Fibroblast of lung (primary cell): ENCODE data around the gene PAX2. TPM values are rescaled to one million over a fixed set of nuclear protein-coding genes. Genes with fewer than 3 reads are reported as not detected.

Experiments
- DNase-seq, 2 donors: peaks; one replicate each; pipeline versions ENCODE4 v3.0.0 to v3.0.0-alpha.2; 2010; ENCODE audit warnings: low read depth in 2 of 2
- H2AFZ ChIP-seq: 2 replicates; pipeline ENCODE4 v1.5.1; 2012; ENCODE audit warnings: low read length, control low read depth, inconsistent platforms
- H3K27ac ChIP-seq: 2 replicates; pipeline ENCODE4 v1.5.1; 2011; ENCODE audit warnings: low read length, control low read depth; ENCODE audit not compliant: insufficient read depth
- H3K27me3 ChIP-seq: 2 replicates; pipeline ENCODE4 v1.5.1; 2011; ENCODE audit warnings: mild to moderate bottlenecking, low read length; ENCODE audit not compliant: control insufficient read depth, insufficient read depth
- H3K36me3 ChIP-seq: 2 replicates; pipeline ENCODE4 v1.5.1; 2011; ENCODE audit warnings: low read length; ENCODE audit not compliant: control insufficient read depth, insufficient read depth
- H3K4me1 ChIP-seq: 2 replicates; pipeline ENCODE4 v1.5.1; 2011; ENCODE audit warnings: low read length; ENCODE audit not compliant: control insufficient read depth, insufficient read depth; ENCODE audit errors: extremely low read depth
- H3K4me2 ChIP-seq: 2 replicates; pipeline ENCODE4 v1.5.1; 2011; ENCODE audit warnings: low read length, control low read depth; ENCODE audit not compliant: insufficient read depth; ENCODE audit errors: extremely low read depth
- H3K4me3 ChIP-seq, 4 experiments: fragments of 200-600 bp in 1 of 4; sonication (generic) in 1 of 4; replicated peaks in 1 of 4; 2 replicates each; pipeline ENCODE4 v1.5.1; 2011 to 2016; ENCODE audit warnings: low read length in 4 of 4, low read depth in 3 of 4, mild to moderate bottlenecking in 3 of 4, control low read depth in 2 of 4, inconsistent platforms in 1 of 4, mixed read lengths in 1 of 4; ENCODE audit not compliant: insufficient read depth in 1 of 4; ENCODE audit errors: control extremely low read depth in 1 of 4
- H3K79me2 ChIP-seq: 2 replicates; pipeline ENCODE4 v1.5.1; 2012; ENCODE audit warnings: mild to moderate bottlenecking, low read length, inconsistent platforms; ENCODE audit not compliant: control insufficient read depth, insufficient read depth
- H3K9ac ChIP-seq: 2 replicates; pipeline ENCODE4 v1.5.1; 2011; ENCODE audit warnings: mild to moderate bottlenecking, low read length, control low read depth; ENCODE audit not compliant: insufficient read depth
- H3K9me3 ChIP-seq: 2 replicates; pipeline ENCODE4 v1.5.1; 2012; ENCODE audit warnings: low read depth, low read length; ENCODE audit not compliant: control insufficient read depth, insufficient read depth
- H4K20me1 ChIP-seq: 2 replicates; pipeline ENCODE4 v1.5.1; 2011; ENCODE audit warnings: low read length; ENCODE audit not compliant: control insufficient read depth, insufficient read depth; ENCODE audit errors: extremely low read depth
- CTCF ChIP-seq, 2 donors: IDR thresholded peaks in 1 of 2; conservative IDR thresholded peaks in 1 of 2; 1 replicate in 1 of 2; 2 replicates in 1 of 2; pipeline ENCODE4 v1.5.1; 2011 to 2012; ENCODE audit warnings: low read length in 2 of 2, control low read depth in 1 of 2, inconsistent platforms in 1 of 2, low read depth in 1 of 2, mild to moderate bottlenecking in 1 of 2
- EZH2 ChIP-seq: IDR thresholded peaks from 2 replicates; pipeline ENCODE4 v1.5.1; 2012; ENCODE audit warnings: low read length, control low read depth, mild to moderate bottlenecking; ENCODE audit errors: missing control alignments
- polyA plus RNA-seq, 2 donors: library from polyadenylated mRNA; depleted of rRNA in 1 of 2; stranded (reverse) in 1 of 2; unstranded in 1 of 2; fragments of >200 nt; gene quantifications; 2 replicates each; pipeline ENCODE4 v1.2.1, GENCODE V29; 2011 to 2012; ENCODE audit warnings: missing spikeins in 1 of 2
- total RNA-seq: library from RNA; depleted of rRNA; stranded (reverse); fragments of >200 nt; gene quantifications from 2 replicates; pipeline ENCODE4 v1.2.1, GENCODE V29; 2014

Gene PAX2
- total and polyA plus RNA-seq, 2 donors (not counting 1 experiment from before 2014, with no cell fraction given), result not detected

- H3K9me3 ChIP-seq, result no peaks in the 10 kb centered on the region
- H4K20me1 ChIP-seq, result no peaks in the 10 kb centered on the region
- DNase-seq, result no peak
- H3K4me3 ChIP-seq, result no peak overlapping the region
- H3K27me3 ChIP-seq, result peaks cover 11% of the 10 kb centered on the region
- H3K36me3 ChIP-seq, result no peaks in the 10 kb centered on the region
- H3K27ac ChIP-seq, result no peak overlapping the region
- no peak overlapping the region for H2AFZ ChIP-seq
- H3K4me2 ChIP-seq, result no peak overlapping the region
- no peaks in the 10 kb centered on the region for H3K4me1 ChIP-seq
- no peaks in the 10 kb centered on the region for H3K79me2 ChIP-seq
- no peak for TF ChIP-seq EZH2
- no peak for TF ChIP-seq CTCF (conservative IDR thresholded peaks at IDR 0.05 in 1 of 2, IDR thresholded peaks at IDR 0.05 in 1 of 2; ENCODE audit: low read depth in 1 of 2, low read length in 2 of 2)
- H3K9ac ChIP-seq, result no peak overlapping the region
Measured at GRCh38 chr10:100799881-100800280, 54.5 kb downstream of the PAX2 start.

GRCh38 chr10:100800931-100801330, 55.5 kb downstream of the PAX2 start:
- H3K9me3 ChIP-seq, result no peaks in the 10 kb centered on the region
- TF ChIP-seq EZH2, result no peak
- no peak for TF ChIP-seq CTCF (conservative IDR thresholded peaks at IDR 0.05 in 1 of 2, IDR thresholded peaks at IDR 0.05 in 1 of 2; ENCODE audit: low read depth in 1 of 2, low read length in 2 of 2)
- H3K9ac ChIP-seq, result no peak overlapping the region
- no peaks in the 10 kb centered on the region for H3K36me3 ChIP-seq
- DNase-seq, result no peak
- H3K79me2 ChIP-seq, result no peaks in the 10 kb centered on the region
- H2AFZ ChIP-seq, result no peak overlapping the region
- H3K4me2 ChIP-seq, result no peak overlapping the region
- H3K4me3 ChIP-seq, result no peak overlapping the region
- H3K27ac ChIP-seq, result no peak overlapping the region
- no peaks in the 10 kb centered on the region for H3K4me1 ChIP-seq
- H4K20me1 ChIP-seq, result no peaks in the 10 kb centered on the region
- peaks cover 11% of the 10 kb centered on the region for H3K27me3 ChIP-seq

GRCh38 chr10:100802196-100802595, 56.8 kb downstream of the PAX2 start:
- no peak for TF ChIP-seq EZH2
- TF ChIP-seq CTCF (conservative IDR thresholded peaks at IDR 0.05 in 1 of 2, IDR thresholded peaks at IDR 0.05 in 1 of 2; ENCODE audit: low read depth in 1 of 2, low read length in 2 of 2), result no peak
- Histone ChIP-seq H3K4me1 (no peaks in the 10 kb centered on the region), H3K79me2 (no peaks in the 10 kb centered on the region), H3K36me3 (no peaks in the 10 kb centered on the region), H4K20me1 (no peaks in the 10 kb centered on the region), H3K27me3 (peaks cover 14% of the 10 kb centered on the region), H3K27ac (no peak overlapping the region), H3K4me2 (no peak overlapping the region), H2AFZ (no peak overlapping the region), H3K9ac (no peak overlapping the region), H3K4me3 (no peak overlapping the region), H3K9me3 (no peaks in the 10 kb centered on the region)
- DNase-seq, result no peak
